Endothelial cell of umbilical vein (primary cell): ENCODE results near the gene KDSR. TPM values are rescaled to one million over a fixed set of nuclear protein-coding genes. Genes with fewer than 3 reads are reported as not detected.

Experiments used
- BruUV-seq: library from RNA; stranded (reverse); fragments of 400-500 nt; replicated peaks from 2 replicates; lab custom pipeline; 2021; lab: Mats Ljungman, UMichigan
- CTCF ChIA-PET: fragments of 300-600, 350-600 bp; sonication (Branson Sonifier 250); formaldehyde crosslinking; loops from one replicate; lab custom pipeline; 2021; ENCODE audit warnings: antibody characterized with exemption, inconsistent platforms; lab: Charles Lee
- POLR2A ChIA-PET: fragments of 300-600, 350-600 bp; sonication (Branson Sonifier 250); formaldehyde crosslinking; loops from one replicate; lab custom pipeline; 2021; ENCODE audit warnings: antibody characterized with exemption, inconsistent platforms; lab: Charles Lee
- DNase-seq: peaks from one replicate; pipeline ENCODE4 v3.0.0-alpha.2; 2011; ENCODE audit warnings: low read depth, low spot score
- FAIRE-seq: peaks from 2 replicates; lab custom pipeline; 2011; peaks lifted over from hg19 to GRCh38; lab: Jason Lieb, UNC
- H2AFZ ChIP-seq: 2 replicates; pipeline ENCODE4 v1.6.0; 2012; ENCODE audit warnings: low read depth, low read length, control low read depth, inconsistent platforms
- H3K27ac ChIP-seq: 2 replicates; pipeline ENCODE4 v1.5.1; 2011; ENCODE audit warnings: low read depth, mild to moderate bottlenecking, control low read depth, low read length, moderate library complexity; ENCODE audit not compliant: insufficient read depth
- H3K27me3 ChIP-seq, 2 experiments: 2 replicates each; pipeline versions ENCODE4 v1.6.0 to v1.6.1; 2011; ENCODE audit warnings: low read length in 2 of 2, mixed read lengths in 1 of 2; ENCODE audit not compliant: control insufficient read depth in 2 of 2, insufficient read depth in 2 of 2
- H3K36me3 ChIP-seq, 2 experiments: 2 replicates in 1 of 2; 3 replicates in 1 of 2; pipeline ENCODE4 v1.5.1; 2011; ENCODE audit warnings: low read length in 2 of 2, mild to moderate bottlenecking in 1 of 2, moderate library complexity in 1 of 2; ENCODE audit not compliant: control insufficient read depth in 2 of 2, insufficient read depth in 2 of 2; ENCODE audit errors: extremely low read depth in 1 of 2
- H3K4me1 ChIP-seq: 3 replicates; pipeline ENCODE4 v1.5.1; 2011; ENCODE audit warnings: mild to moderate bottlenecking, low read length; ENCODE audit not compliant: control insufficient read depth, insufficient read depth; ENCODE audit errors: extremely low read depth
- H3K4me2 ChIP-seq: 2 replicates; pipeline ENCODE4 v1.6.1; 2011; ENCODE audit warnings: low read length, control low read depth, mixed read lengths; ENCODE audit not compliant: insufficient read depth
- H3K4me3 ChIP-seq, 3 experiments: fragments of 200-600 bp in 1 of 3; sonication (generic), shearing (Covaris generic) in 1 of 3; replicated peaks in 1 of 3; 2 replicates each; pipeline ENCODE4 v1.5.1; 2011 to 2016; ENCODE audit warnings: control low read depth in 3 of 3, low read length in 3 of 3, mild to moderate bottlenecking in 2 of 3, inconsistent platforms in 1 of 3, low read depth in 1 of 3, moderate library complexity in 1 of 3; ENCODE audit not compliant: insufficient read depth in 1 of 3
- H3K79me2 ChIP-seq: 2 replicates; pipeline ENCODE4 v1.6.0; 2012; ENCODE audit warnings: low read length, inconsistent platforms; ENCODE audit not compliant: control insufficient read depth, insufficient read depth
- H3K9ac ChIP-seq: replicated peaks from 2 replicates; pipeline ENCODE3; 2011; ENCODE audit warnings: low read length, control low read depth; ENCODE audit not compliant: insufficient read depth; ENCODE audit errors: extremely low read depth
- H3K9me1 ChIP-seq: replicated peaks from 3 replicates; pipeline ENCODE4 v1.6.0; 2011; ENCODE audit warnings: mild to moderate bottlenecking, low read length; ENCODE audit not compliant: control insufficient read depth, insufficient read depth; ENCODE audit errors: extremely low read depth
- H3K9me3 ChIP-seq: replicated peaks from 2 replicates; pipeline ENCODE4 v1.5.1; 2012; ENCODE audit warnings: low read length, inconsistent platforms; ENCODE audit not compliant: control insufficient read depth, insufficient read depth
- H4K20me1 ChIP-seq: replicated peaks from 2 replicates; pipeline ENCODE3; 2011; ENCODE audit warnings: mild to moderate bottlenecking, low read length; ENCODE audit not compliant: control insufficient read depth, insufficient read depth; ENCODE audit errors: extremely low read depth
- FOS ChIP-seq: IDR thresholded peaks from 2 replicates; pipeline ENCODE4 v1.6.1; 2011; ENCODE audit warnings: mild to moderate bottlenecking, low read length, moderate library complexity, borderline replicate concordance; ENCODE audit not compliant: insufficient read depth
- JUN ChIP-seq: IDR thresholded peaks from 2 replicates; pipeline ENCODE4 v1.6.1; 2011; ENCODE audit warnings: borderline replicate concordance, low read depth; ENCODE audit not compliant: insufficient read length, insufficient read depth
- MYC ChIP-seq: IDR thresholded peaks from one replicate; pipeline ENCODE4 v1.6.1; 2011; ENCODE audit warnings: mild to moderate bottlenecking, low read depth, low read length
- POLR2A ChIP-seq: IDR thresholded peaks from 2 replicates; pipeline ENCODE4 v1.6.1; 2012; ENCODE audit warnings: low read depth, mild to moderate bottlenecking, control low read depth, low read length
- POLR2AphosphoS5 ChIP-seq: IDR thresholded peaks from 2 replicates; pipeline ENCODE4 v1.6.1; 2012; ENCODE audit warnings: low read depth, mild to moderate bottlenecking, control low read depth, low read length, moderate library complexity; ENCODE audit not compliant: insufficient read depth
- dilution Hi-C: fragments of 300-500 bp; cut with MboI; formaldehyde crosslinking; loops from one replicate; pipeline ENCODE4 v1.15.0; 2019; ENCODE audit warnings: low sequenced_read_pairs; ENCODE audit not compliant: extremely low pct_ligation_motif_present
- intact Hi-C: fragments of 100-400 bp; cut with micrococcal nuclease; formaldehyde crosslinking; loops from one replicate; pipeline ENCODE4 v1.10.0; 2022
- polyA plus RNA-seq, 4 experiments: library from polyadenylated mRNA; depleted of rRNA in 3 of 4; stranded (reverse) in 3 of 4; unstranded in 1 of 4; fragments of >200 nt; gene quantifications; 2 replicates each; pipeline versions ENCODE4 v1.2.1 to v1.2.3, GENCODE V29; 2011 to 2012; ENCODE audit warnings: missing spikeins in 1 of 4
- total RNA-seq: library from RNA; stranded (reverse); gene quantifications from 2 replicates; pipeline ENCODE4 v1.2.3, GENCODE V29; 2021

KDSR gene
- total and polyA plus RNA-seq, 2 donors (not counting 3 experiments of a cell fraction or from before 2014, with no cell fraction given), result 17.1 to 43.1 TPM

- intact Hi-C loops (loop anchor here (1.0 to 2.0 kb wide), 4 partner anchors 44 to 228 kb away; partner anchors contain the start of gene VPS4B), dilution Hi-C loops (no loop called here)
- H3K9me3 ChIP-seq, result no peaks in the 10 kb centered on the region
- DNase-seq (peak; percentile 62), FAIRE-seq (peak; percentile 33)
- peak overlapping the region; percentile 85 to 95 (median 94) for H3K4me3 ChIP-seq
- TF ChIP-seq JUN (peak; percentile 41), POLR2AphosphoS5 (peak; percentile 67), POLR2A (peak; percentile 13), FOS (peak; percentile 75), MYC (no peak)
- ChIA-PET POLR2A (no interaction called here), CTCF (interaction anchor here (0.9 to 2.0 kb wide), 7 partner anchors 14 to 235 kb away, joined by 3 to 9 read pairs (median 3); partner anchors contain the start of gene BCL2)
- peak overlapping the region; percentile 12 for H2AFZ ChIP-seq
- H3K9me1 ChIP-seq, result no peaks in the 10 kb centered on the region
- H4K20me1 ChIP-seq, result no peaks in the 10 kb centered on the region
- peaks cover 7% of the 10 kb centered on the region in 2 experiments for H3K36me3 ChIP-seq
- peak overlapping the region; percentile 95 for H3K4me2 ChIP-seq
- BruUV-seq, result no TSS peak
- peak overlapping the region; percentile 89 for H3K27ac ChIP-seq
- H3K79me2 ChIP-seq, result peaks cover 30% of the 10 kb centered on the region
- H3K27me3 ChIP-seq, result no peaks in the 10 kb centered on the region
- peak overlapping the region; percentile 93 for H3K9ac ChIP-seq
- peaks cover 12% of the 10 kb centered on the region for H3K4me1 ChIP-seq
Observed at GRCh38 chr18:63366213-63367052, 573 bp downstream of the KDSR start.

GRCh38 chr18:63365876-63366212 is 1.2 kb downstream of the KDSR start:
- peak overlapping the region; percentile 89 for H3K27ac ChIP-seq
- ChIA-PET CTCF (interaction anchor here (0.9 to 2.0 kb wide), 9 partner anchors 9 to 350 kb away, joined by 3 to 9 read pairs (median 3); partner anchors contain the start of gene BCL2), POLR2A (no interaction called here)
- intact Hi-C loops (loop anchor here (2.0 kb wide), 2 partner anchors 43 to 45 kb away; no protein-coding TSS in a partner anchor), dilution Hi-C loops (no loop called here)
- peak overlapping the region; percentile 12 for H2AFZ ChIP-seq
- no peaks in the 10 kb centered on the region for H3K9me1 ChIP-seq
- no peaks in the 10 kb centered on the region for H3K9me3 ChIP-seq
- peak overlapping the region; percentile 93 for H3K9ac ChIP-seq
- H3K36me3 ChIP-seq, result peaks cover 7% of the 10 kb centered on the region in 2 experiments
- TF ChIP-seq FOS, result no peak
- H3K4me1 ChIP-seq, result peaks cover 12% of the 10 kb centered on the region
- peaks cover 30% of the 10 kb centered on the region for H3K79me2 ChIP-seq
- peak overlapping the region; percentile 95 for H3K4me2 ChIP-seq
- no peaks in the 10 kb centered on the region for H4K20me1 ChIP-seq
- BruUV-seq, result TSS peak; percentile 26
- H3K4me3 ChIP-seq, result peak overlapping the region; percentile 85 to 95 (median 94)
- no peaks in the 10 kb centered on the region for H3K27me3 ChIP-seq
- DNase-seq (no peak), FAIRE-seq (no peak)
